GM23248 (cell line): Measurements from ENCODE around the gene PCBP3. TPM values are rescaled to one million over a fixed set of nuclear protein-coding genes. Genes with fewer than 3 reads are reported as not detected.

Experiments used
- DNase-seq: peaks from one replicate; pipeline ENCODE4 v3.0.0-alpha.2; 2015
- H2AFZ ChIP-seq: fragments of 200-600 bp; sonication (generic); 2 replicates; pipeline ENCODE4 v1.6.1; 2016; ENCODE audit warnings: antibody characterized with exemption
- H3F3A ChIP-seq: fragments of 200-600 bp; sonication (generic); 2 replicates; pipeline ENCODE4 v1.6.1; 2016; ENCODE audit warnings: mild to moderate bottlenecking, antibody characterized with exemption, mixed run types; ENCODE audit not compliant: insufficient read depth
- H3K27ac ChIP-seq: fragments of 200-600 bp; sonication (generic); 2 replicates; pipeline ENCODE4 v1.5.1; 2016; ENCODE audit warnings: mild to moderate bottlenecking
- H3K27me3 ChIP-seq: fragments of 200-600 bp; sonication (generic); replicated peaks from 2 replicates; pipeline ENCODE4 v1.6.1; 2016; ENCODE audit warnings: mild to moderate bottlenecking; ENCODE audit not compliant: insufficient read depth
- H3K36me3 ChIP-seq: fragments of 200-600 bp; sonication (generic); 2 replicates; pipeline ENCODE4 v1.6.1; 2016; ENCODE audit warnings: low read depth, mild to moderate bottlenecking
- H3K4me1 ChIP-seq: fragments of 200-600 bp; sonication (generic); 2 replicates; pipeline ENCODE4 v1.6.1; 2016; ENCODE audit warnings: mild to moderate bottlenecking; ENCODE audit not compliant: insufficient read depth
- H3K4me2 ChIP-seq: fragments of 200-600 bp; sonication (generic); one replicate; pipeline ENCODE4 v1.6.1; 2016; ENCODE audit warnings: mild to moderate bottlenecking; ENCODE audit not compliant: unreplicated experiment
- H3K4me3 ChIP-seq: fragments of 200-600 bp; sonication (generic); 2 replicates; pipeline ENCODE4 v1.5.1; 2016; ENCODE audit warnings: mild to moderate bottlenecking
- H3K79me2 ChIP-seq: fragments of 200-600 bp; sonication (generic); 2 replicates; pipeline ENCODE4 v1.6.1; 2016; ENCODE audit warnings: mild to moderate bottlenecking; ENCODE audit not compliant: insufficient read depth
- H3K9ac ChIP-seq: fragments of 200-600 bp; sonication (generic); 2 replicates; pipeline ENCODE4 v1.6.1; 2016; ENCODE audit warnings: mild to moderate bottlenecking
- H3K9me2 ChIP-seq: fragments of 200-600 bp; sonication (generic); 2 replicates; pipeline ENCODE4 v1.6.1; 2016; ENCODE audit warnings: mixed run types, mild to moderate bottlenecking, moderate library complexity; ENCODE audit not compliant: insufficient read depth
- H3K9me3 ChIP-seq: fragments of 200-600 bp; sonication (generic); one replicate; pipeline ENCODE4 v1.6.1; 2017; ENCODE audit warnings: low read depth
- H4K20me1 ChIP-seq: fragments of 200-600 bp; sonication (generic); 2 replicates; pipeline ENCODE4 v1.6.0; 2016; ENCODE audit not compliant: insufficient read depth
- EZH2 ChIP-seq: fragments of 200-600 bp; sonication (generic); IDR thresholded peaks from 2 replicates; pipeline ENCODE4 v1.6.1; 2018; ENCODE audit warnings: antibody characterized with exemption, mild to moderate bottlenecking; ENCODE audit not compliant: insufficient read depth, poor library complexity, severe bottlenecking
- EZH2phosphoT487 ChIP-seq: fragments of 200-600 bp; sonication (generic); IDR thresholded peaks from 2 replicates; pipeline ENCODE4 v1.6.1; 2018; ENCODE audit warnings: antibody characterized with exemption, moderate library complexity, mild to moderate bottlenecking, low read depth; ENCODE audit not compliant: insufficient read depth
- WGBS, 2 experiments: methylation state at CpG; one replicate each; pipeline ENCODE4 v1.1.6; 2015 to 2017; ENCODE audit warnings: low lambda C conversion rate in 2 of 2, low coverage in 1 of 2; ENCODE audit errors: missing lambda C conversion rate in 2 of 2; 5-methylcytosine and 5-hydroxymethylcytosine counted together
- in situ Hi-C: fragments of 300-500 bp; cut with MboI; formaldehyde crosslinking; loops from 2 replicates; pipeline ENCODE4 v1.15.0; 2020
- polyA plus RNA-seq: library from polyadenylated mRNA; unstranded; fragments of >200 nt; fragmentation: Nextera tagmentation; extraction: Ambion mirVana; gene quantifications from 2 replicates; pipeline ENCODE4 v1.2.1, GENCODE V29; 2016
- total RNA-seq: library from RNA; depleted of rRNA; stranded (reverse); fragments of >200 nt; shearing (Covaris generic); gene quantifications from 2 replicates; pipeline ENCODE4 v1.2.3, GENCODE V29; 2014

Gene PCBP3
- total and polyA plus RNA-seq, 2 experiments from 2014 or later = 0.32 to 1.3 TPM

- Histone ChIP-seq H3K4me3 (no peak overlapping the region), H3K4me1 (no peaks in the 10 kb centered on the region), H2AFZ (no peak overlapping the region), H3K79me2 (no peaks in the 10 kb centered on the region), H3F3A (no peaks in the 10 kb centered on the region), H3K27me3 (peaks cover 8% of the 10 kb centered on the region), H3K4me2 (no peak overlapping the region), H4K20me1 (no peaks in the 10 kb centered on the region), H3K9me2 (no peaks in the 10 kb centered on the region), H3K9ac (no peak overlapping the region), H3K27ac (no peak overlapping the region), H3K36me3 (no peaks in the 10 kb centered on the region), H3K9me3 (no peaks in the 10 kb centered on the region)
- in situ Hi-C loops = no loop called here
- TF ChIP-seq EZH2 (no peak), EZH2phosphoT487 (no peak)
- 25 to 28% methylated on average over 16 of the region's 16 CpGs for WGBS, 2 experiments
- DNase-seq = peak; percentile 65
These were observed 46.7 kb upstream of the PCBP3 start for GRCh38 chr21:45596704-45597318.

- Histone ChIP-seq H3K9ac (no peak overlapping the region), H2AFZ (no peak overlapping the region), H3K9me3 (no peaks in the 10 kb centered on the region), H3K4me3 (no peak overlapping the region), H3K79me2 (no peaks in the 10 kb centered on the region), H3K9me2 (no peaks in the 10 kb centered on the region), H4K20me1 (no peaks in the 10 kb centered on the region), H3F3A (no peaks in the 10 kb centered on the region), H3K27me3 (peaks cover 5% of the 10 kb centered on the region), H3K4me2 (no peak overlapping the region), H3K4me1 (no peaks in the 10 kb centered on the region), H3K27ac (no peak overlapping the region), H3K36me3 (no peaks in the 10 kb centered on the region)
- no peak for TF ChIP-seq EZH2
- TF ChIP-seq EZH2phosphoT487 = no peak
- no peak for DNase-seq
- in situ Hi-C loops = no loop called here
- 19 to 38% methylated on average over 4 to 7 of the region's 7 CpGs for WGBS, 2 experiments
These were observed 45.4 kb upstream of the PCBP3 start for GRCh38 chr21:45598109-45598508.

- no peak overlapping the region for H2AFZ ChIP-seq
- H3K79me2 ChIP-seq = no peaks in the 10 kb centered on the region
- no peak overlapping the region for H3K27ac ChIP-seq
- no peak overlapping the region for H3K4me2 ChIP-seq
- in situ Hi-C loops = no loop called here
- no peak for TF ChIP-seq EZH2
- TF ChIP-seq EZH2phosphoT487 = no peak
- H3K9ac ChIP-seq = no peak overlapping the region
- H3K4me3 ChIP-seq = no peak overlapping the region
- H3K4me1 ChIP-seq = no peaks in the 10 kb centered on the region
- H3K36me3 ChIP-seq = no peaks in the 10 kb centered on the region
- peaks cover 2% of the 10 kb centered on the region for H3K9me3 ChIP-seq
- no peaks in the 10 kb centered on the region for H3F3A ChIP-seq
- no peaks in the 10 kb centered on the region for H3K9me2 ChIP-seq
- DNase-seq = no peak
- WGBS, 2 experiments = 45 to 61% methylated on average over 10 of the region's 10 CpGs
- H4K20me1 ChIP-seq = no peaks in the 10 kb centered on the region
- H3K27me3 ChIP-seq = peaks cover 5% of the 10 kb centered on the region
These were observed 44.9 kb upstream of the PCBP3 start for GRCh38 chr21:45598666-45599065.

GRCh38 chr21:45599146-45599581 is 44.4 kb upstream of the PCBP3 start:
- peaks cover 3% of the 10 kb centered on the region for H3K9me3 ChIP-seq
- no peaks in the 10 kb centered on the region for H3F3A ChIP-seq
- H2AFZ ChIP-seq = no peak overlapping the region
- no peaks in the 10 kb centered on the region for H3K4me1 ChIP-seq
- no peak overlapping the region for H3K4me2 ChIP-seq
- H3K9me2 ChIP-seq = no peaks in the 10 kb centered on the region
- H3K36me3 ChIP-seq = no peaks in the 10 kb centered on the region
- H3K27ac ChIP-seq = no peak overlapping the region
- TF ChIP-seq EZH2phosphoT487 = no peak
- TF ChIP-seq EZH2 = no peak
- DNase-seq = no peak
- no peaks in the 10 kb centered on the region for H4K20me1 ChIP-seq
- H3K4me3 ChIP-seq = no peak overlapping the region
- 68 to 69% methylated on average over 14 of the region's 14 CpGs for WGBS, 2 experiments
- peaks cover 5% of the 10 kb centered on the region for H3K27me3 ChIP-seq
- H3K79me2 ChIP-seq = no peaks in the 10 kb centered on the region
- H3K9ac ChIP-seq = no peak overlapping the region
- in situ Hi-C loops = no loop called here
